HEK293T (cell line): ENCODE results near the gene MYL10.
"Not testable (repeated sequence)": the region's sequence is repeated elsewhere in the genome, so short reads cannot be mapped to it uniquely, and the experiment has no call there.

Source experiments
- CTCF ChIA-PET: fragments of 350-600 bp; formaldehyde crosslinking; extraction: SDS; loops from one replicate; lab custom pipeline; 2021; ENCODE audit warnings: antibody characterized with exemption, inconsistent platforms; lab: Yijun Ruan, JAX
- POLR2A ChIA-PET: fragments of 350-600 bp; formaldehyde crosslinking; extraction: SDS; loops from one replicate; lab custom pipeline; 2020; ENCODE audit warnings: antibody characterized with exemption, inconsistent platforms; lab: Yijun Ruan, JAX
- DNase-seq: peaks from one replicate; pipeline ENCODE4 v3.0.0; 2012; ENCODE audit warnings: mixed read lengths; ENCODE audit errors: extremely low spot score
- ARNT ChIP-seq: fragments of 450-650 bp; IDR thresholded peaks from 2 replicates; pipeline ENCODE4 v1.6.1; 2017; ENCODE audit warnings: mild to moderate bottlenecking
- BHLHE40 ChIP-seq: fragments of 450-650 bp; IDR thresholded peaks from 2 replicates; pipeline ENCODE4 v1.6.1; 2016; ENCODE audit warnings: mild to moderate bottlenecking, moderate library complexity, borderline replicate concordance
- CTBP1 ChIP-seq: fragments of 450-650 bp; IDR thresholded peaks from 2 replicates; pipeline ENCODE4 v1.6.1; 2016; ENCODE audit warnings: borderline replicate concordance
- ELF4 ChIP-seq: fragments of 450-650 bp; IDR thresholded peaks from 2 replicates; pipeline ENCODE4 v1.6.1; 2017; ENCODE audit warnings: antibody characterized with exemption
- FOXA1 ChIP-seq: fragments of 450-650 bp; IDR thresholded peaks from 2 replicates; pipeline ENCODE4 v1.6.1; 2016; ENCODE audit warnings: mild to moderate bottlenecking
- FOXK2 ChIP-seq: fragments of 450-650 bp; IDR thresholded peaks from 2 replicates; pipeline ENCODE4 v1.6.1; 2016; ENCODE audit warnings: mild to moderate bottlenecking
- FOXM1 ChIP-seq: fragments of 450-650 bp; IDR thresholded peaks from 2 replicates; pipeline ENCODE4 v1.6.1; 2017; ENCODE audit warnings: mild to moderate bottlenecking, borderline replicate concordance
- HDGF ChIP-seq: fragments of 450-650 bp; IDR thresholded peaks from 2 replicates; pipeline ENCODE4 v1.6.1; 2017; ENCODE audit warnings: antibody characterized with exemption, borderline replicate concordance
- L3MBTL2 ChIP-seq: fragments of 450-650 bp; conservative IDR thresholded peaks from 2 replicates; pipeline ENCODE4 v1.6.1; 2016; ENCODE audit warnings: mild to moderate bottlenecking
- LEF1 ChIP-seq: fragments of 450-650 bp; IDR thresholded peaks from 2 replicates; pipeline ENCODE4 v1.6.1; 2017; ENCODE audit warnings: mild to moderate bottlenecking, borderline replicate concordance
- NFRKB ChIP-seq: fragments of 450-650 bp; IDR thresholded peaks from 2 replicates; pipeline ENCODE4 v1.6.1; 2016; ENCODE audit warnings: mild to moderate bottlenecking, moderate library complexity
- PKNOX1 ChIP-seq: fragments of 450-650 bp; IDR thresholded peaks from 2 replicates; pipeline ENCODE4 v1.6.1; 2016
- SP1 ChIP-seq: fragments of 450-650 bp; IDR thresholded peaks from 2 replicates; pipeline ENCODE4 v1.6.1; 2017
- SUZ12 ChIP-seq: fragments of 450-650 bp; IDR thresholded peaks from 2 replicates; pipeline ENCODE4 v1.6.1; 2016; ENCODE audit warnings: mild to moderate bottlenecking
- TARDBP ChIP-seq: fragments of 450-650 bp; IDR thresholded peaks from 2 replicates; pipeline ENCODE4 v1.6.1; 2016
- ZNF384 ChIP-seq: fragments of 450-650 bp; IDR thresholded peaks from 2 replicates; pipeline ENCODE4 v1.6.1; 2016

The MYL10 gene

GRCh38 chr7:101644879-101645278, 15.8 kb upstream of the MYL10 start:
- TF ChIP-seq FOXK2 (no peak), FOXM1 (no peak), FOXA1 (no peak), TARDBP (no peak), PKNOX1 (no peak), SUZ12 (no peak), SP1 (no peak), BHLHE40 (no peak), NFRKB (no peak)
- ChIA-PET CTCF (interaction anchor here (1.0 kb wide), 1 partner anchor 42 kb away, joined by 3 read pairs; no protein-coding TSS in a partner anchor), POLR2A (no interaction called here)
- DNase-seq, result no peak

- POLR2A ChIA-PET, DNase-seq, CTCF ChIA-PET: not testable (repeated sequence)
These were observed 10.0 kb upstream of the MYL10 start for GRCh38 chr7:101639127-101639526.

- no peak for TF ChIP-seq ARNT
- TF ChIP-seq CTBP1, result no peak
- TF ChIP-seq SP1, result no peak
- no peak for TF ChIP-seq LEF1
- no peak for TF ChIP-seq ELF4
- TF ChIP-seq TARDBP, result no peak
- no peak for TF ChIP-seq ZNF384
- TF ChIP-seq NFRKB, result no peak
- no peak for TF ChIP-seq FOXA1
- TF ChIP-seq FOXM1, result no peak
- TF ChIP-seq SUZ12, result no peak
- no peak for TF ChIP-seq PKNOX1
- no peak for TF ChIP-seq BHLHE40
- no peak for TF ChIP-seq L3MBTL2
- TF ChIP-seq HDGF, result no peak
- no peak for TF ChIP-seq FOXK2
- no peak for DNase-seq
- ChIA-PET POLR2A (no interaction called here), CTCF (no interaction called here)
These were observed 7.9 kb upstream of the MYL10 start for GRCh38 chr7:101636822-101637623.

GRCh38 chr7:101635484-101635883, 6.4 kb upstream of the MYL10 start:
- DNase-seq, result no peak
- CTCF ChIA-PET, result no interaction called here
- POLR2A ChIA-PET, result no interaction called here
- no peak for TF ChIP-seq BHLHE40
- TF ChIP-seq TARDBP, result no peak

GRCh38 chr7:101634196-101634717, 5.2 kb upstream of the MYL10 start:
- TF ChIP-seq ELF4, result no peak
- no peak for TF ChIP-seq TARDBP
- TF ChIP-seq FOXK2, result no peak
- no peak for TF ChIP-seq L3MBTL2
- TF ChIP-seq CTBP1, result no peak
- no peak for TF ChIP-seq ZNF384
- TF ChIP-seq LEF1, result no peak
- no peak for TF ChIP-seq SP1
- TF ChIP-seq PKNOX1, result no peak
- TF ChIP-seq BHLHE40, result no peak
- TF ChIP-seq SUZ12, result no peak
- TF ChIP-seq ARNT, result no peak
- TF ChIP-seq NFRKB, result no peak
- no peak for TF ChIP-seq HDGF
- TF ChIP-seq FOXA1, result no peak
- TF ChIP-seq FOXM1, result no peak
- CTCF ChIA-PET, result no interaction called here
- POLR2A ChIA-PET, result no interaction called here
- no peak for DNase-seq

- CTCF ChIA-PET, result interaction anchor here (0.6 kb wide), 1 partner anchor 153 kb away, joined by 3 read pairs; no protein-coding TSS in a partner anchor
- TF ChIP-seq CTBP1 (no peak), SP1 (no peak), L3MBTL2 (no peak), HDGF (no peak), ARNT (no peak), FOXA1 (no peak), ELF4 (no peak), FOXM1 (no peak), ZNF384 (no peak), PKNOX1 (no peak), BHLHE40 (no peak)
- POLR2A ChIA-PET, result no interaction called here
- no peak for DNase-seq
These were observed 4.4 kb upstream of the MYL10 start for GRCh38 chr7:101633511-101633910.
